WERI-Rb-1 (cell line): ENCODE results near the gene HECTD2.

Experiments
- DNase-seq: peaks from one replicate; pipeline ENCODE4 v3.0.0-alpha.2; 2020
- H3K27ac ChIP-seq: fragments of 250-450 bp; sonication (Bioruptor Pico); 2 replicates; pipeline ENCODE4 v1.5.1; 2020; ENCODE audit warnings: mild to moderate bottlenecking, moderate library complexity
- H3K27me3 ChIP-seq: fragments of 250-450 bp; sonication (Bioruptor Pico); 2 replicates; pipeline ENCODE4 v1.5.1; 2021; ENCODE audit warnings: mild to moderate bottlenecking, low read depth, moderate library complexity; ENCODE audit not compliant: insufficient read depth, severe bottlenecking
- H3K36me3 ChIP-seq: fragments of 250-450 bp; sonication (Bioruptor Pico); 2 replicates; pipeline ENCODE4 v1.5.1; 2020; ENCODE audit warnings: mild to moderate bottlenecking, moderate library complexity
- H3K4me3 ChIP-seq: 2 replicates; pipeline ENCODE4 v1.5.1; 2011; ENCODE audit warnings: low read depth, mild to moderate bottlenecking, control low read depth, low read length
- H3K9me3 ChIP-seq: fragments of 250-450 bp; sonication (Bioruptor Pico); 2 replicates; pipeline ENCODE4 v1.5.1; 2021; ENCODE audit warnings: mild to moderate bottlenecking, moderate library complexity; ENCODE audit not compliant: severe bottlenecking
- TF ChIP-seq, protein P1 (sequence below): IDR thresholded peaks from 2 replicates; pipeline ENCODE4 v1.5.1; 2011; ENCODE audit warnings: low read depth, mild to moderate bottlenecking, control low read depth, inconsistent platforms, low read length

HECTD2 gene

DNA sequence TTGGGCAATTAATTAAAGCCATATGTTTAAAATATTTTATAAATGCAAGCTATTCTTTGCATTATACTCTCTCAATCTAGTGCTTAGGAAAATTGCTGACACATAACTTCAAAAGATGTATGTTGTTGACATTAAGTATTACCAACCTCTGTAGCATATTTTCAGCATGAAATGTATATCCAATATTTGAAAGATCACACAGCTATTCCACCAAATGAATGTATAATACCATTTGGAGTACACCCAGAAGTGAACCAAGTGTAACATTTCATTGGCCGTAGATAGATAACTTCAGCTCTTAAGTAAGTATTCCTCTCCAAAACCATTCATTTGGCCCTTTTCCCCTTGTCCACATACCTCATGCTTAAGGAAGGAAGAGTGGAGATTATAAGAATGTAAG, 104.6 kb downstream of the HECTD2 start:
- Histone ChIP-seq H3K27ac (no peak overlapping the region), H3K4me3 (no peak overlapping the region), H3K27me3 (no peaks in the 10 kb centered on the region), H3K9me3 (no peaks in the 10 kb centered on the region), H3K36me3 (no peaks in the 10 kb centered on the region)
- TF ChIP-seq, protein P1, sequence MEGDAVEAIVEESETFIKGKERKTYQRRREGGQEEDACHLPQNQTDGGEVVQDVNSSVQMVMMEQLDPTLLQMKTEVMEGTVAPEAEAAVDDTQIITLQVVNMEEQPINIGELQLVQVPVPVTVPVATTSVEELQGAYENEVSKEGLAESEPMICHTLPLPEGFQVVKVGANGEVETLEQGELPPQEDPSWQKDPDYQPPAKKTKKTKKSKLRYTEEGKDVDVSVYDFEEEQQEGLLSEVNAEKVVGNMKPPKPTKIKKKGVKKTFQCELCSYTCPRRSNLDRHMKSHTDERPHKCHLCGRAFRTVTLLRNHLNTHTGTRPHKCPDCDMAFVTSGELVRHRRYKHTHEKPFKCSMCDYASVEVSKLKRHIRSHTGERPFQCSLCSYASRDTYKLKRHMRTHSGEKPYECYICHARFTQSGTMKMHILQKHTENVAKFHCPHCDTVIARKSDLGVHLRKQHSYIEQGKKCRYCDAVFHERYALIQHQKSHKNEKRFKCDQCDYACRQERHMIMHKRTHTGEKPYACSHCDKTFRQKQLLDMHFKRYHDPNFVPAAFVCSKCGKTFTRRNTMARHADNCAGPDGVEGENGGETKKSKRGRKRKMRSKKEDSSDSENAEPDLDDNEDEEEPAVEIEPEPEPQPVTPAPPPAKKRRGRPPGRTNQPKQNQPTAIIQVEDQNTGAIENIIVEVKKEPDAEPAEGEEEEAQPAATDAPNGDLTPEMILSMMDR = no peak
- DNase-seq = no peak

- Histone ChIP-seq H3K9me3 (no peaks in the 10 kb centered on the region), H3K27ac (no peak overlapping the region), H3K4me3 (no peak overlapping the region), H3K36me3 (no peaks in the 10 kb centered on the region), H3K27me3 (no peaks in the 10 kb centered on the region)
- TF ChIP-seq, protein P1 = no peak
- DNase-seq = no peak
Observed at GRCh38 chr10:91517394-91517793, 107.2 kb downstream of the HECTD2 start.

- TF ChIP-seq, protein P1 = no peak
- no peak for DNase-seq
- Histone ChIP-seq H3K4me3 (no peak overlapping the region), H3K27ac (no peak overlapping the region), H3K36me3 (no peaks in the 10 kb centered on the region), H3K27me3 (no peaks in the 10 kb centered on the region), H3K9me3 (no peaks in the 10 kb centered on the region)
Observed at GRCh38 chr10:91519899-91520514, 109.9 kb downstream of the HECTD2 start.

- no peak overlapping the region for H3K4me3 ChIP-seq
- TF ChIP-seq, protein P1 = no peak
- no peaks in the 10 kb centered on the region for H3K36me3 ChIP-seq
- no peak for DNase-seq
- H3K9me3 ChIP-seq = no peaks in the 10 kb centered on the region
- H3K27ac ChIP-seq = no peak overlapping the region
- H3K27me3 ChIP-seq = no peaks in the 10 kb centered on the region
Observed at GRCh38 chr10:91520661-91521060, 110.5 kb downstream of the HECTD2 start.

DNA sequence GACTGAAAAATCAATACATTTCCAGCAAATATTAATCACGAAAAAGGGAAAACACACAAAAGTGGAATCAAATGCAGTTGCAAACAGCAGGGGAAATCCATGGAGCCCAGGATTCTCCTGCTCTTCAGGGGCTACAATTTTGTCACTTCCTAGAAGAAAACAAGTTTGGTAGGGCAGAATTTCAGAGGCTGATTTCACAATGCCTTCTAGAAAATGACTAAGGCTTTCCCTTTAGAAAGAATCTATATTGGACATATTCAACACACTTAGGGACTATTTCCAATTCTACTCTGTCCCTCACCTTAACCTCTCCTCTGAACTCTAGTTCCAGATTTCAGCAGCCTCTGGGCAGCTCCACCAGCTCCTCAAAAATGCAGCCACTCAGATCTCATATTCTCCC, 111.3 kb downstream of the HECTD2 start:
- no peak for DNase-seq
- Histone ChIP-seq H3K4me3 (no peak overlapping the region), H3K36me3 (no peaks in the 10 kb centered on the region), H3K27me3 (no peaks in the 10 kb centered on the region), H3K27ac (no peak overlapping the region), H3K9me3 (no peaks in the 10 kb centered on the region)
- TF ChIP-seq, protein P1 = no peak
